Measurements from ENCODE around the gene C1orf146.
"Not testable (repeated sequence)": the region's sequence is repeated elsewhere in the genome, so short reads cannot be mapped to it uniquely, and the experiment has no call there.

DNA sequence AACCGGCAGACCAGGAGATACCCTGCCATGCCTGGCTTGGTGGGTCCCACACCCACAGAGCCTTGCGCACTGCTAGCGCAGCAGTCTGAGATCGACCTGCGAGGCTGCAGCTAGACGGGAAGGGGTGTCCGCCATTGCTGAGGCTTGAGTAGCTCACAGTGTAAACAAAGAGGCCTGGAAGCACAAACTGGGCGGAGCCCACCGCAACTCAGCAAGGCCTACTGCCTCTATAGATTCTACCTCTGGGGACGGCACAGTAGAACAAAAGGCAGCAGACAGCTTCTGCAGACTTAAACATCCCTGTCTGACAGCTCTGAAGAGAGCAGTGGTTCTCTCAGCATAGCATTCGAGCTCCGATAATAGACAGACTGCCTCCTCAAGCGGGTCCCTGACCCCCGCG lies 62.1 kb downstream of the C1orf146 start:
- TF ChIP-seq, protein P1, sequence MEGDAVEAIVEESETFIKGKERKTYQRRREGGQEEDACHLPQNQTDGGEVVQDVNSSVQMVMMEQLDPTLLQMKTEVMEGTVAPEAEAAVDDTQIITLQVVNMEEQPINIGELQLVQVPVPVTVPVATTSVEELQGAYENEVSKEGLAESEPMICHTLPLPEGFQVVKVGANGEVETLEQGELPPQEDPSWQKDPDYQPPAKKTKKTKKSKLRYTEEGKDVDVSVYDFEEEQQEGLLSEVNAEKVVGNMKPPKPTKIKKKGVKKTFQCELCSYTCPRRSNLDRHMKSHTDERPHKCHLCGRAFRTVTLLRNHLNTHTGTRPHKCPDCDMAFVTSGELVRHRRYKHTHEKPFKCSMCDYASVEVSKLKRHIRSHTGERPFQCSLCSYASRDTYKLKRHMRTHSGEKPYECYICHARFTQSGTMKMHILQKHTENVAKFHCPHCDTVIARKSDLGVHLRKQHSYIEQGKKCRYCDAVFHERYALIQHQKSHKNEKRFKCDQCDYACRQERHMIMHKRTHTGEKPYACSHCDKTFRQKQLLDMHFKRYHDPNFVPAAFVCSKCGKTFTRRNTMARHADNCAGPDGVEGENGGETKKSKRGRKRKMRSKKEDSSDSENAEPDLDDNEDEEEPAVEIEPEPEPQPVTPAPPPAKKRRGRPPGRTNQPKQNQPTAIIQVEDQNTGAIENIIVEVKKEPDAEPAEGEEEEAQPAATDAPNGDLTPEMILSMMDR (conservative IDR thresholded peaks at IDR 0.05), result not testable (repeated sequence)
- not testable (repeated sequence) for TF ChIP-seq ZFX (IDR thresholded peaks at IDR 0.05)
